ENCODE measurements around the gene CNNM3.

CNNM3 gene

DNA sequence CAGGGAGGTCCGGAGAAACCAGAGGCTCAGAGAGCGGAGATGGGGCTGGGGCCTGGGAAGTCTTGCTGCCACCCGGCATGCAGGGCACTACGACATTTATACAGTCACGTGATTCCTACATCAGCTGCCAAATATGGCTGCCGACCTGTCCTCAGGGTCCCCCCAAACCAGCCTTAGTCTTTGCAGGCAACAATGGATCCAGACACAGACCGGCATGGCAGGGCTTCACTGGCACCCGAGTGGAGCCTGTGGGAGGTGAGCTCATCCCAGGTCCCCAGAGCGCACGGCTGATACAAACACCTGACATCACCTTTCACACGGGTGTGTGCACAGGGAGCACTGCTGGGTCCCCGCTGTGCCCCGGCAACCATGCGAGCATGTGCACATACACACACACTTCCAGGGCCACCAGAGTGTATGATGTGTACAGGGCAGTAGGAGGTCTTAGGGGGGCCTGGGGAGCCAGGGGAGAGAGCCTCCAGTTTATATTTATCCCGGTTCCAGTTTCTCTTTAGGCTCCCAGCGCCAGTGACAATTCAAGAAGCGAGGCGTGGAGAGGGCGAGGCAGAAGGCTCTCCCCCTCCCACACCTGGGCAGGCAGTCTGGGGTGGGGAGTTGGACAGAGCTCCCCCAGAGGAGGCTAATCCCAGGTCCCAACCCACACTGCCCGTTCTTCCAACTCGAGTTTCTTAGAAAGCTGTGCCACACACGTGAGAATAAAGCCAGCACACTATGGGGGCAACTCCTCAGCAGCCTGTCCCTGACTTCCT is 51.1 kb downstream of the CNNM3 start:
- DNase-seq (ENCODE audit: insufficient read length, low spot score) (no peak), FAIRE-seq (peak; percentile 73)
- TF ChIP-seq TAF1 (IDR thresholded peaks at IDR 0.05; ENCODE audit: low read depth, low read length): no peak
- no peak for TF ChIP-seq PAX5 (IDR thresholded peaks at IDR 0.05; ENCODE audit: insufficient read depth, low read length, severe bottlenecking)
- no peak for TF ChIP-seq POLR2AphosphoS5 (IDR thresholded peaks at IDR 0.05; ENCODE audit: low read depth, low read length)
- TF ChIP-seq SPI1 (IDR thresholded peaks at IDR 0.05; ENCODE audit: low read depth, low read length): no peak
- TF ChIP-seq POU2F2 (IDR thresholded peaks at IDR 0.05; ENCODE audit: low read depth, low read length): no peak
- no peak for TF ChIP-seq POLR2A (IDR thresholded peaks at IDR 0.05; ENCODE audit: low read depth, low read length)

DNA sequence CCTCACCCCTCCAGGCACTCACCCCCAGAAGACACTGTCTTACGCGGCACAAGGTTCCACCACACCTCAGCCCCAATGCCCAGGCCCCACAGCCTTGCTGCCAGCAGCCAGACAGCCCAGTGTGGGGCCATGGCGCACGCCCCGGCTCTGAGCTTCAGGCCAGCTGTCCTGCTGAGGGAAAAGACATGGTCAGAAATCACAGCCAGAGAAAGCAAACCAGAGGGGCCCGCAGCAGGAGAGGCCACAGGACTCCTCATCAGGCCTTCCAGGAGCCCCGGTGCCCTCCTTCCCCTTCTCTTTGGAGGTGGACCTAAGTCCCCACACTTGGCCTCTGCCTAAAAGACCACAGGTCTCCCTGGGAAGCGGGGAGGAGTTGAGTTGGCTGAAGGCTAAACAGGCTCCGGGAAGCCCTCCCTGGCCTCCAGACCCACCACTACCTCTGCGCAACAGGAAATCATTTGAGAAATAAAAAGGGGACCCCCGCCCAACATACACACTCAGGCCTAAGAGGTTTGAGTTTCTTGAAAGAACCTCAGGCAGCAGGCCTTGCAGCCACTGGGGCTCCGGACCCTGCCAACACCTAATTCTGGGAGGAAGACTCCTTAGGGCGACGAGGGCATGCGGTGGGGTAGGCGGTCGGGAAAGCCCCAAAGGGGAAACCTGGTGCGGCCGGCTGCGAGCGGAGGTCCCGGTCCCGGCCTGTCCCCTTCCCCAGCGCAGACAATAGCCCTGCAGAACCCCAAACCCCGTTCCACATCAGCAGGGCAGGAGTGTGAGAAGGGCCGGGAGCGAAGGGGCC is 51.9 kb downstream of the CNNM3 start:
- TF ChIP-seq PAX5 (IDR thresholded peaks at IDR 0.05; ENCODE audit: insufficient read depth, low read length, severe bottlenecking) (no peak), POU2F2 (IDR thresholded peaks at IDR 0.05; ENCODE audit: low read depth, low read length) (peak; percentile 63; the same call in 1 of the 2 replicates)
- DNase-seq (ENCODE audit: insufficient read length, low spot score): no peak
- FAIRE-seq: peak; percentile 59

DNA sequence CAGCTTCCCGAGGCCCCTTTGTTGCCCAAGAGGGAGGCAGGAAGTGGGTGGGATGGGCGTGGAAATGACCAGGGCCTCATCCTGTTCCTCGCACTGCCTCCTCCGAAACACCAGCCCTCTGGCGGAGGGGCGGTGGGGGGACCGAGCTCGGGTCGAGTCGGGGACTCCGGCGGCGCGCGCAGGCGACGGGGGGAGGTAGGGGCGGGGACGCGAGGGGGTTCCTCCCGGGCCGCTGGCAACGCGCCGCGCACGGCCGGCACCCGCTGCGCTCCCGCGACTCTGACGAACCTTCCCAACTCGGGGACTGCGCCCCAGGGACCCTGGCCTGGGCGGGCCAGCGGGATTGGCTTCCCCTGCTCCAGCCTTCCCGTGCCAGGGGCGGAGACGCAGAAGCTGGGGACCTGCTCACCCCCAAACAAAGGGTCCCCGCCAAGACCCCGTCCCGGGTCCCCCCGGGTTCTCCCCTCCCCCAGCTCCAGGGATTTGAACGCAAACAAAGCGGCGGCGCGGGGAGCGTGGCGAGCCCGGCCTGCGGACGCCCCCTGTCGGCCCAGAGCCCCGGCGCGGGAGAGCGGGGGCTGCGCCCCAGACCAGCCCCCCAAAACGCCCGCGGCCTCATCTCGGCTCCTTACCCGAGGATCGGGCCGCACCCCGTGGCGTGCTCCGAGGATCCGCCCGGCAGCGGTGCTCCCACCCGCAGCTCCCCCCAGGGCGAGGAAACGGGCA is 52.6 kb downstream of the CNNM3 start:
- FAIRE-seq: peak; percentile 72
- TF ChIP-seq POLR2AphosphoS5 (IDR thresholded peaks at IDR 0.05; ENCODE audit: low read depth, low read length): peak; percentile 74
- no peak for TF ChIP-seq SPI1 (IDR thresholded peaks at IDR 0.05; ENCODE audit: low read depth, low read length)
- peak; percentile 51 for TF ChIP-seq POLR2A (IDR thresholded peaks at IDR 0.05; ENCODE audit: low read depth, low read length)
- no peak for TF ChIP-seq PAX5 (IDR thresholded peaks at IDR 0.05; ENCODE audit: insufficient read depth, low read length, severe bottlenecking)
- DNase-seq (ENCODE audit: insufficient read length, low spot score): peak; percentile 89

DNA sequence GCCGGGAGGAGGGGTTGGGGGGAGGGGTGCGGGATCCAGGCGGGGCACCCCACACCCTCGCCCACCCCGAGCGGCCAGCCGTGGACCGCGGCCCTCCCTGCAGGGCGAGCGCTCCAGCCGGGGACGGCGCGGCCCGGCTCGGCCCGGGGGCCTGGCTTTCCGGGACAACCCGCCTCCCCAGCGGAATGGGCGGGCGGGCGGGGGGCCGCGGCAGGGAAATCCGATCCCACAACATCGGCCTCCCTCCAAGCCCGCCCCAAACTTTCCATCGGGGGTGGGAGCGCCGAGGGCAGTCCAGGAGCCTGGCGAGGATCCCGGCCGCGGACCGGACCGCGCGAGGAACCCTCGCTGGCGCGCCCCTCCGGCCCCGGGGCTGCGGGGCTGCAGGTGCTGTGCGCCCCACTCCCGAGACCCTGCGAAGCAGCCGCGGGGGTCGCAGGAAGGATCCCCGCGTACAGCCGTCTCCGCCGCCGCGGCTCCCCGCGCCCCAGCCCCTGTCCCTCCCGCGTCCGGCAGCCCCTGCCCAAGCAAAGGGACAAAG is 53.3 kb downstream of the CNNM3 start:
- DNase-seq (ENCODE audit: insufficient read length, low spot score) (no peak), FAIRE-seq (no peak)
- no peak for TF ChIP-seq SPI1 (IDR thresholded peaks at IDR 0.05; ENCODE audit: low read depth, low read length)
- TF ChIP-seq POU2F2 (IDR thresholded peaks at IDR 0.05; ENCODE audit: low read depth, low read length): no peak
- TF ChIP-seq POLR2AphosphoS5 (IDR thresholded peaks at IDR 0.05; ENCODE audit: low read depth, low read length): no peak

DNA sequence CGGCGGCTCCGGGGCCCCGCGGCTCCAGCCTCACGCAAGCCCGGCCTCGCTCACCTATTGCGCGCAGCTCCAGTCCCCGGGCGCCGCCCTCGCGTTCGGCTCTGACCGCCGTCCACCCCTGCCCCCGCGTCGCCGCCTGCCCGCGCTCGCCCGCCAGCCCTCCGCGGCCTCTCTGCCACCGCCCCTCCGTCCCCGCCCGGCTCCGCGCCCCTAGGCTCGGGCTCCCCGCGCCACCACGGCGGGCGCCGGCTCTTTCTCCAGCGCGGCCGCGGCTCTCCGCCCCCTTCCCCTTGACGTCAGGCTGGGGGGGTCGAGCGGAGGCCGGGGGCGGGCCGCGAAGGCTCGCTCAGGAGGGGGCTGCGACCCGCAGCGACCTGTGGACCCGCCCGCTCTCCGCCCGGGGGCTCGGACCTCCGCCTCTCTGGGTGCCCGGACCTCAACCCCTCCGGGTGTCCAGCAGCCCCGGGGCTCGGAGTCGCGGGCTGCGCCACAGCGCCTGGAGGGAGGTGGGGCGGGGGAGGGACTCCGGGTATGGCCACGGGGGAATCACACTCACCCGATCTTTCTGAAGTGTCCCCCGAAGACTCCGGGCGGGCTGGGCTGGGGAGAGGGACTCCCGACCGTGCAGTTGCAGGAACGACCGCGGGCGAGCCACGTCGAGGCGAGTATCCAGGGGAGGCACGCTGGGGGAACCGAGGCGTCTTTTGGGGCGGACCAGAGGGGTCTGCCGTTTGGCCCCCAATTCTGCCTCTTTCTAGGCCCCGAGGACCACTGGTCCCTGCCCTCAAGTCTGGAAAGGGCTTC is 54.0 kb downstream of the CNNM3 start, which contains the start of gene SEMA4C:
TSS of gene SEMA4C (minus strand) at position 259 of the 804 bp plus-strand sequence. CDS start 2,194 bp downstream, outside the sequence.
- no peak for TF ChIP-seq POLR2AphosphoS5 (IDR thresholded peaks at IDR 0.05; ENCODE audit: low read depth, low read length)
- no peak for TF ChIP-seq POLR2A (IDR thresholded peaks at IDR 0.05; ENCODE audit: low read depth, low read length)
- TF ChIP-seq SPI1 (IDR thresholded peaks at IDR 0.05; ENCODE audit: low read depth, low read length): no peak
- no peak for TF ChIP-seq TAF1 (IDR thresholded peaks at IDR 0.05; ENCODE audit: low read depth, low read length)
- no peak for TF ChIP-seq POU2F2 (IDR thresholded peaks at IDR 0.05; ENCODE audit: low read depth, low read length)
- TF ChIP-seq PAX5 (IDR thresholded peaks at IDR 0.05; ENCODE audit: insufficient read depth, low read length, severe bottlenecking): no peak
- no peak for FAIRE-seq
- DNase-seq (ENCODE audit: insufficient read length, low spot score): peak; percentile 62

DNA sequence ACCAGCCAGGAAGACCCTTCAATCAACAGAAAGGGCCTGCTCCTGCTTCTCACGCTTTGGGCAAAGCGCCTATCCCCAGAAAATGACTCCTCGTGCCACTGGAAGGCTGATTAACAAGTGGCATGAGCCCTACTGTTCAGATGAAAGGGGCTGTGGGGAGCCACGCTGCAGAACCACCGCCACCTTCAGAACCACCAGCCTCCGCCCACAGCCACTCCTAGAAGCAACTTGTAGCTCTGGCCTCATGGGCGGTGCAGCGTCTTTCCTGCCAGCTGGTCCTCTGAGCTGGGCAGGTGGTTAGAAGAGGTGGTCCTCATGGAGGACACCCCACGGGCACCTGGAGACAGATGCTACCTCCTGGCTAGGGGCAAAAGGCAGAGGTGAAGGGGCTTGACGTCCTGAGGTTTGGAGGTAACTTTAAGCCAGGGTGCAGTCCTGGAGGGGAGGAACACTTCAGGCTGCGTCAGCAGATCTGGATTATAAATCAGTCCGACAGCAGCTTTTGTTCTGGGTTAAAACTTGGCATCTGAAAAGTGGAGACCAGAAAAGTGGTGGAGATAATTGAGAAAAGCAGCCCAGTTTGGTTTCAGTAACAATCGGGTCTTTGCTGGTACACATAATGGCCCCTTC is 54.7 kb downstream of the CNNM3 start:
- DNase-seq (ENCODE audit: insufficient read length, low spot score) (no peak), FAIRE-seq (no peak)
- TF ChIP-seq POU2F2 (IDR thresholded peaks at IDR 0.05; ENCODE audit: low read depth, low read length) (no peak), PAX5 (IDR thresholded peaks at IDR 0.05; ENCODE audit: insufficient read depth, low read length, severe bottlenecking) (no peak), POLR2AphosphoS5 (IDR thresholded peaks at IDR 0.05; ENCODE audit: low read depth, low read length) (no peak), POLR2A (IDR thresholded peaks at IDR 0.05; ENCODE audit: low read depth, low read length) (no peak), SPI1 (IDR thresholded peaks at IDR 0.05; ENCODE audit: low read depth, low read length) (no peak), TAF1 (IDR thresholded peaks at IDR 0.05; ENCODE audit: low read depth, low read length) (no peak)

DNA sequence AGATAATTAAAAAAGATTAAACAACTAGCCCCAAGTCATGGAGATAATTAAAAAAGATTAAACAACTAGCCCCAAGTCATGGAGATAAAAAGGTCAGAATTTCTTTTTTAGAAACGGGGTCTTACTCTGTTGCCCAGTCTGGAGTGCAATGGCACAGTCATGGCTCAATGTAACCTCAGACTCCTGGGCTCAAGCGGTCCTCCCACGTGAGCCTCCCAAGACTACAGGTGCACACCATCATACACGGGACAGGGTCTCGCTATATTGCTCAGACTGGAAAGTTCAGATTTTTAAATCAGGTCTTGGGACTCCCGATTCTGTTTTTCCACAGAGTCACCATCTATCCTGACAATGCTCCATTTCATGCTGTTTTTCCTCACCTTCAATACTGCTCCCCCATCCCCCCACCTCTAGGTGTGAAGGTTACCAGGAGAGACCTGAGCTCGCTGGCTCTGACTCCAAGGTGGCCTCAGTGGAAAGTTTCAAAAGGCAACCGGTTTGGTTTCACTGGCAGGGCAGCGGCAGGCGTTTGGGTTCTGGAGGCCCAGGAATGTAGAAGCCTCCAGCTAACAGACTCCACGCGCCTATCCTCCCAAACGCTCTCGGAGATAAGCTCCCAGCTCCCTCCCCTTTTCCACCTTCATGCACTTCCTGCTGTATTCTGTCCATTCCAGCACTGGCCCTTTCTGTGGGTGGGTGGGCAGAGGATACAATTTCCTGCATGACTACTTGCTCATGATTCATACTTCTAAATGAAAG is 56.7 kb downstream of the CNNM3 start:
- DNase-seq (ENCODE audit: insufficient read length, low spot score) (no peak), FAIRE-seq (no peak)
- no peak for TF ChIP-seq PAX5 (IDR thresholded peaks at IDR 0.05; ENCODE audit: insufficient read depth, low read length, severe bottlenecking)
- TF ChIP-seq SPI1 (IDR thresholded peaks at IDR 0.05; ENCODE audit: low read depth, low read length): no peak
- no peak for TF ChIP-seq POLR2A (IDR thresholded peaks at IDR 0.05; ENCODE audit: low read depth, low read length)
- TF ChIP-seq POLR2AphosphoS5 (IDR thresholded peaks at IDR 0.05; ENCODE audit: low read depth, low read length): no peak
- no peak for TF ChIP-seq POU2F2 (IDR thresholded peaks at IDR 0.05; ENCODE audit: low read depth, low read length)
- TF ChIP-seq TAF1 (IDR thresholded peaks at IDR 0.05; ENCODE audit: low read depth, low read length): no peak

DNA sequence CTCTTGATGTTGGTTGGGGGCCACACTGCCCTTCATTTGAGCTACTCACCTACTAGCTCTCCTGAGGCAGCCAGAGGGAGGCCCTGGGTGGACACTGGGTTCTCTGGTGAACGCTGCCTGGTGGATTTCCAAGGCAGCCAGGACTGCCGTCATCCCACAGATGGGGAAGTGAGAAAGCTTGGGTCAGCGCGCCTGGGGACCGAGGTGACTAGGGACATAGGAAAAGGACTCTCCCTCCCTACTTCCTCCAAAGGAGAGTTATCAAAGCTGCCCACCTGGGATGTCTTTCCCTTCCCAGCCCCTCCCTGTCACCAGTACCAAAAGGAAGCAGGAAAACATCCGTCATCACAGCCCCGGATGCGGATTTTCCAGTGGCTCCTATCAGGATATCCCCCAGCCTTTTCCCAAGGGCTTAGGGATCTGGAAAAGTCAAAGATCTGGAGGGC is 57.6 kb downstream of the CNNM3 start:
- DNase-seq (ENCODE audit: insufficient read length, low spot score) (no peak), FAIRE-seq (no peak)
- TF ChIP-seq POU2F2 (IDR thresholded peaks at IDR 0.05; ENCODE audit: low read depth, low read length) (no peak), SPI1 (IDR thresholded peaks at IDR 0.05; ENCODE audit: low read depth, low read length) (peak; percentile 77)
